KMS-11 (cell line): Measurements from ENCODE around the gene SEMA5A.
"Not testable (repeated sequence)": the region's sequence is repeated elsewhere in the genome, so short reads cannot be mapped to it uniquely, and the experiment has no call there.

Experiments used
- H2AFZ ChIP-seq: fragments of 200-600 bp; sonication (generic); 2 replicates; pipeline ENCODE4 v1.6.1; 2016; ENCODE audit warnings: antibody characterized with exemption, mixed run types, low read depth
- H3K27ac ChIP-seq: fragments of 200-600 bp; sonication (generic); 2 replicates; pipeline ENCODE4 v1.6.1; 2016; ENCODE audit warnings: mild to moderate bottlenecking, mixed run types
- H3K27me3 ChIP-seq: fragments of 200-600 bp; sonication (generic); 2 replicates; pipeline ENCODE4 v1.6.1; 2017; ENCODE audit warnings: mild to moderate bottlenecking, low read depth, mixed run types, moderate library complexity; ENCODE audit not compliant: insufficient read depth
- H3K36me3 ChIP-seq: fragments of 200-600 bp; sonication (generic); 2 replicates; pipeline ENCODE4 v1.6.1; 2017; ENCODE audit warnings: mild to moderate bottlenecking, mixed run types; ENCODE audit not compliant: insufficient read depth
- H3K4me1 ChIP-seq: fragments of 200-600 bp; sonication (generic); 2 replicates; pipeline ENCODE4 v1.6.1; 2016; ENCODE audit warnings: mild to moderate bottlenecking, low read depth, mixed run types; ENCODE audit not compliant: poor library complexity, severe bottlenecking
- H3K4me2 ChIP-seq: fragments of 200-600 bp; sonication (generic); 2 replicates; pipeline ENCODE4 v1.7.0; 2016; ENCODE audit warnings: mild to moderate bottlenecking, mixed run types
- H3K4me3 ChIP-seq: fragments of 200-600 bp; sonication (generic); IDR thresholded peaks from 2 replicates; pipeline ENCODE4 v1.6.1; 2017; ENCODE audit warnings: low read depth, low read length, mixed read lengths; ENCODE audit not compliant: insufficient read depth
- H3K79me2 ChIP-seq: fragments of 200-600 bp; sonication (generic); 2 replicates; pipeline ENCODE4 v1.6.1; 2016; ENCODE audit warnings: low read depth, mixed run types; ENCODE audit not compliant: insufficient read depth
- H3K9ac ChIP-seq: fragments of 200-600 bp; sonication (generic); 2 replicates; pipeline ENCODE4 v1.6.1; 2016; ENCODE audit warnings: mild to moderate bottlenecking, mixed run types
- H4K20me1 ChIP-seq: fragments of 200-600 bp; sonication (generic); 2 replicates; pipeline ENCODE4 v1.6.1; 2016; ENCODE audit warnings: mild to moderate bottlenecking, mixed run types; ENCODE audit not compliant: insufficient read depth
- TF ChIP-seq, protein P1 (sequence below): fragments of 200-600 bp; sonication (generic); conservative IDR thresholded peaks from 2 replicates; pipeline ENCODE4 v1.6.1; 2017; ENCODE audit warnings: low read depth, mild to moderate bottlenecking, antibody characterized with exemption, low read length, moderate library complexity, mixed read lengths

Gene SEMA5A

DNA sequence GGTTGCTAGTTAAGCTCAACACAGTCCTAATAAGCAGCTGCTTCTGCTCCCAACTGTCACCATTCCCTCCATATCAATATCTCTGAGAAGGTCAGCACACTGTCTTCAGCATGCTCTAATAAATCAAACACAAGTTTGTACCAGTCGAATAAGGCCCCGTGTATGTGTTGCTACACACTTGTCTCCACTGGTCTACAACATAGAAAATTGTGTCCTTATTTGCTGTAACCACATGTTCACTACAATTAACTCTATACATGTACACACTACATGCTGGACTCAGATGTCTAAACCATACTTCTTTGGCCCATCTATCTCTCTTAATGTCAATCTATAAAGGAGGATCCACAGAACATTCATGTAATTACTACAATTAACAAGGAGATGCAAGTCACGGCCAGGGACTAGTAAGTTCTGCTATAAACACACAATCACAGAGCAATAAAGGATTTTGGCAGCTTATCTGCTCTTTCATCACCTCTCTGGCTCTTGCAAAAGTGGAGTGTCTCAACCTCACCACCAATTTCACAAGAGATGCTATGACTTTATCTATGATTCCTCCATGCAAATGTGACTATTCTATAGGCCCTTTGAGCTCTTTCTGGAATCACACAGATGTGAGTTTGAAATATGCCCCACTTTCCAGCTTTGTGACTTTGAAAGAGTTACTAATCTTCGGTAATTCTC lies 143.9 kb downstream of the SEMA5A start:
- TF ChIP-seq, protein P1, sequence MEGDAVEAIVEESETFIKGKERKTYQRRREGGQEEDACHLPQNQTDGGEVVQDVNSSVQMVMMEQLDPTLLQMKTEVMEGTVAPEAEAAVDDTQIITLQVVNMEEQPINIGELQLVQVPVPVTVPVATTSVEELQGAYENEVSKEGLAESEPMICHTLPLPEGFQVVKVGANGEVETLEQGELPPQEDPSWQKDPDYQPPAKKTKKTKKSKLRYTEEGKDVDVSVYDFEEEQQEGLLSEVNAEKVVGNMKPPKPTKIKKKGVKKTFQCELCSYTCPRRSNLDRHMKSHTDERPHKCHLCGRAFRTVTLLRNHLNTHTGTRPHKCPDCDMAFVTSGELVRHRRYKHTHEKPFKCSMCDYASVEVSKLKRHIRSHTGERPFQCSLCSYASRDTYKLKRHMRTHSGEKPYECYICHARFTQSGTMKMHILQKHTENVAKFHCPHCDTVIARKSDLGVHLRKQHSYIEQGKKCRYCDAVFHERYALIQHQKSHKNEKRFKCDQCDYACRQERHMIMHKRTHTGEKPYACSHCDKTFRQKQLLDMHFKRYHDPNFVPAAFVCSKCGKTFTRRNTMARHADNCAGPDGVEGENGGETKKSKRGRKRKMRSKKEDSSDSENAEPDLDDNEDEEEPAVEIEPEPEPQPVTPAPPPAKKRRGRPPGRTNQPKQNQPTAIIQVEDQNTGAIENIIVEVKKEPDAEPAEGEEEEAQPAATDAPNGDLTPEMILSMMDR: no peak
- Histone ChIP-seq H2AFZ (no peak overlapping the region), H3K4me1 (no peaks in the 10 kb centered on the region), H3K36me3 (no peaks in the 10 kb centered on the region; the same call in 1 of the 2 replicates), H3K4me3 (no peak overlapping the region), H3K27ac (no peak overlapping the region), H3K4me2 (no peak overlapping the region), H3K79me2 (no peaks in the 10 kb centered on the region), H3K27me3 (no peaks in the 10 kb centered on the region), H3K9ac (no peak overlapping the region), H4K20me1 (no peaks in the 10 kb centered on the region)

GRCh38 chr5:9399783-9400182 lies 146.1 kb downstream of the SEMA5A start:
- not testable (repeated sequence) for H3K4me1 ChIP-seq, H3K4me3 ChIP-seq, H2AFZ ChIP-seq, H3K9ac ChIP-seq, H3K4me2 ChIP-seq, H4K20me1 ChIP-seq, H3K79me2 ChIP-seq, H3K36me3 ChIP-seq, H3K27ac ChIP-seq, H3K27me3 ChIP-seq

- no peak overlapping the region for H3K4me3 ChIP-seq
- no peaks in the 10 kb centered on the region for H4K20me1 ChIP-seq
- no peaks in the 10 kb centered on the region for H3K27me3 ChIP-seq
- no peaks in the 10 kb centered on the region for H3K79me2 ChIP-seq
- no peak overlapping the region for H3K9ac ChIP-seq
- H2AFZ ChIP-seq: no peak overlapping the region
- no peaks in the 10 kb centered on the region for H3K4me1 ChIP-seq
- TF ChIP-seq, protein P1: no peak
- H3K36me3 ChIP-seq: no peaks in the 10 kb centered on the region
- H3K27ac ChIP-seq: no peak overlapping the region
- H3K4me2 ChIP-seq: no peak overlapping the region
Observed at GRCh38 chr5:9399094-9399493, 146.8 kb downstream of the SEMA5A start.

GRCh38 chr5:9398227-9398626 lies 147.6 kb downstream of the SEMA5A start:
- TF ChIP-seq, protein P1: no peak
- no peak overlapping the region for H3K4me2 ChIP-seq
- H3K36me3 ChIP-seq: no peaks in the 10 kb centered on the region
- H3K79me2 ChIP-seq: no peaks in the 10 kb centered on the region
- no peaks in the 10 kb centered on the region for H3K27me3 ChIP-seq
- no peak overlapping the region for H3K4me3 ChIP-seq
- H2AFZ ChIP-seq: no peak overlapping the region
- H3K4me1 ChIP-seq: no peaks in the 10 kb centered on the region
- H3K27ac ChIP-seq: no peak overlapping the region
- H3K9ac ChIP-seq: no peak overlapping the region
- H4K20me1 ChIP-seq: no peaks in the 10 kb centered on the region

DNA sequence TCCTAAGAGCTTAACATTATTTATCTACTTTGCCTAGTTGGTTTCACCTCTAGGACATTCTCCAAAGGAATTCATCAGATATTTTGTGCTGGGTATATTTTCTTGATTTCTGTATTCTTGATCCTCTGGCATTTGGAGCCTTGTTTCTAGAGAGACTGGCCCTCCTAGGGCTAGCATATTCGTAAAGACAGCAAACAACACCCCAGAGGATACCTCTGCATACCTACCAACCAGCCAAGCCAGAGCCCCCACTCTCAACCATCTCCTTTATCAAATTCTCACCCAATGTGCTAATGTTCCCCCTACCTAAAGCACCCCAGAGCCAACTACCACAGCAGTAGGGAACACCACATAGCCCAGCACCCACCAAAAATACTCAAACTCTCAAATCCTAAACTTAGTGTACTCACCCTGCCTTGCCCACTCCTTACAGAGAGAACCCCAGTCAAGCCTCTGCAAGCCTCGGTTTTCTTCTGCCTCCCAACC lies 149.5 kb downstream of the SEMA5A start:
- no peaks in the 10 kb centered on the region for H4K20me1 ChIP-seq
- no peak overlapping the region for H2AFZ ChIP-seq
- no peaks in the 10 kb centered on the region for H3K4me1 ChIP-seq
- no peak overlapping the region for H3K27ac ChIP-seq
- no peak overlapping the region for H3K4me3 ChIP-seq
- H3K79me2 ChIP-seq: no peaks in the 10 kb centered on the region
- H3K9ac ChIP-seq: no peak overlapping the region
- TF ChIP-seq, protein P1: no peak
- H3K4me2 ChIP-seq: no peak overlapping the region
- no peaks in the 10 kb centered on the region for H3K27me3 ChIP-seq
- H3K36me3 ChIP-seq: no peaks in the 10 kb centered on the region
